Ovary (tissue), 9 donors: ENCODE measurements around the gene PHACTR1. TPM values are rescaled to one million over a fixed set of nuclear protein-coding genes. Genes with fewer than 3 reads are reported as not detected.

Experiments
- DNase-seq, 5 donors: peaks; one replicate each; pipeline ENCODE4 v3.0.0-alpha.2; 2019 to 2020
- H3K27ac ChIP-seq, 2 donors: fragments of 200-600 bp; one replicate each; pipeline versions ENCODE4 v1.5.1 to v1.8.0; 2019 to 2022
- H3K27me3 ChIP-seq: fragments of 200-600 bp; one replicate; pipeline ENCODE4 v1.8.0; 2022
- H3K36me3 ChIP-seq: fragments of 200-600 bp; sonication (generic); one replicate; pipeline ENCODE4 v1.5.1; 2019
- H3K4me1 ChIP-seq: one replicate; pipeline ENCODE4 v1.8.1; 2013; ENCODE audit warnings: mild to moderate bottlenecking, moderate library complexity; ENCODE audit not compliant: insufficient read depth
- H3K4me3 ChIP-seq: fragments of 200-600 bp; sonication (generic); one replicate; pipeline ENCODE4 v1.5.1; 2017
- H3K9me3 ChIP-seq, 2 donors: fragments of 200-600 bp in 1 of 2; sonication (generic) in 1 of 2; one replicate each; pipeline versions ENCODE4 v1.5.1 to v1.8.1; 2013 to 2019; ENCODE audit warnings: mild to moderate bottlenecking in 1 of 2, moderate library complexity in 1 of 2
- EP300 ChIP-seq: sonication (generic); formaldehyde crosslinking; IDR thresholded peaks from one replicate; pipeline ENCODE4 v1.6.1; 2017; ENCODE audit warnings: antibody characterized with exemption
- POLR2A ChIP-seq: fragments of 450-650 bp; IDR thresholded peaks from one replicate; pipeline ENCODE4 v1.6.1; 2017; ENCODE audit warnings: antibody characterized with exemption, mild to moderate bottlenecking, moderate library complexity
- WGBS, 3 donors: extraction: QIAGEN DNeasy Blood & Tissue Kit in 1 of 3; methylation state at CpG; one replicate each; pipeline versions ENCODE4 v1.1.5 to v1.1.7; 2013 to 2017; 5-methylcytosine and 5-hydroxymethylcytosine counted together
- intact Hi-C, 4 donors: fragments of 100-400 bp; cut with DNase I; formaldehyde crosslinking; loops; one replicate each; pipeline versions ENCODE4 v1.11.0 to v1.15.1; 2022 to 2023
- polyA plus RNA-seq, 2 donors: library from polyadenylated mRNA; stranded (reverse); fragments of 200-250 nt in 1 of 2; fragments of 350-450 nt in 1 of 2; fragmentation: Illumina TruSeq in 1 of 2; extraction: RNeasy Lipid Tissue Mini Kit (QIAGEN cat#74804) in 1 of 2; gene quantifications; one replicate each; pipeline ENCODE4 v1.2.3, GENCODE V29; 2013 to 2014
- total RNA-seq, 7 donors: library from RNA; depleted of rRNA in 2 of 7; stranded (reverse); fragments of >200 nt in 2 of 7; fragmentation: NEBNext Ultra II Directional in 3 of 7; extraction: Animal tissue kit (Norgen Biotek cat#: 25700) in 3 of 7; gene quantifications; one replicate each; pipeline versions ENCODE4 v1.1.0 to v1.2.4, GENCODE V29; 2016 to 2023
- TF ChIP-seq, protein P1 (sequence below), 3 donors: fragments of 450-650 bp in 2 of 3; fragments of 200-600 bp in 1 of 3; IDR thresholded peaks; one replicate each; pipeline versions ENCODE4 v1.5.1 to v1.8.0; 2016 to 2022; ENCODE audit warnings: antibody characterized with exemption in 3 of 3, mild to moderate bottlenecking in 1 of 3
- donor health status: DM: no; HTN: no; CAD: no; lungs with moderate emphysema.
- donor health status: DM: no; HTN: no; CAD: no.
- donor health status: Bipolar disorder and iron deficiency.
- donor health status: DM: yes; HTN: yes; CAD: no.
- donor health status: DM: no; HTN: no; CAD: no.
- donor health status: DM: yes; HTN: yes; CAD: no.

The PHACTR1 gene
- total and polyA plus RNA-seq, 9 donors = 0.48 to 10.9 (median 3.7) TPM

- intact Hi-C loops = no loop called here
- Histone ChIP-seq H3K27me3 (no peaks in the 10 kb centered on the region), H3K27ac (no peak overlapping the region), H3K9me3 (no peaks in the 10 kb centered on the region), H3K36me3 (no peaks in the 10 kb centered on the region), H3K4me3 (no peak overlapping the region), H3K4me1 (no peaks in the 10 kb centered on the region)
- WGBS, 3 donors = 90 to 92% (median 92%) methylated on average over 7 of the region's 7 CpGs
- DNase-seq = no peak
- TF ChIP-seq EP300 (no peak), POLR2A (no peak)
- TF ChIP-seq, protein P1, sequence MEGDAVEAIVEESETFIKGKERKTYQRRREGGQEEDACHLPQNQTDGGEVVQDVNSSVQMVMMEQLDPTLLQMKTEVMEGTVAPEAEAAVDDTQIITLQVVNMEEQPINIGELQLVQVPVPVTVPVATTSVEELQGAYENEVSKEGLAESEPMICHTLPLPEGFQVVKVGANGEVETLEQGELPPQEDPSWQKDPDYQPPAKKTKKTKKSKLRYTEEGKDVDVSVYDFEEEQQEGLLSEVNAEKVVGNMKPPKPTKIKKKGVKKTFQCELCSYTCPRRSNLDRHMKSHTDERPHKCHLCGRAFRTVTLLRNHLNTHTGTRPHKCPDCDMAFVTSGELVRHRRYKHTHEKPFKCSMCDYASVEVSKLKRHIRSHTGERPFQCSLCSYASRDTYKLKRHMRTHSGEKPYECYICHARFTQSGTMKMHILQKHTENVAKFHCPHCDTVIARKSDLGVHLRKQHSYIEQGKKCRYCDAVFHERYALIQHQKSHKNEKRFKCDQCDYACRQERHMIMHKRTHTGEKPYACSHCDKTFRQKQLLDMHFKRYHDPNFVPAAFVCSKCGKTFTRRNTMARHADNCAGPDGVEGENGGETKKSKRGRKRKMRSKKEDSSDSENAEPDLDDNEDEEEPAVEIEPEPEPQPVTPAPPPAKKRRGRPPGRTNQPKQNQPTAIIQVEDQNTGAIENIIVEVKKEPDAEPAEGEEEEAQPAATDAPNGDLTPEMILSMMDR (IDR thresholded peaks at IDR 0.05) = no peak
These were observed 424.8 kb downstream of the PHACTR1 start for GRCh38 chr6:13141387-13141786.

DNA sequence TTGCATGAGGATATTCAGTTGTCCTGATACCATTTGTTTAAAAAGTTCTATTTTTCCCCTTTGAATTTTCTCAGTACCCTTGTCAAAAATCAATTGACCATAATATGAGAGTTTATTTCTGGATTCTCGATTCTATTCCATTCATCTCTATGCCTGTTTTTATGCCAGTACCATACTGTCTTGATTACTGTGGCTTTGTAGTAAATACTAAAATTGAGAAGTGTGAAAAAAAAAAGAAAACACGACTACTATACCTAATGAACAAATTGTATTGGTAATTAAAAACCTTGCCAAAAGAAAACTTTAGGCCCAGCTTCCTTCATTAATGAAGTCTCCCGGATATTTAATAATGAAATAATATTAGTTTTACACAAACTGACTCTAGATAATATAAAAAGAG lies 426.0 kb downstream of the PHACTR1 start:
- TF ChIP-seq POLR2A (no peak), EP300 (no peak)
- TF ChIP-seq, protein P1 (IDR thresholded peaks at IDR 0.05) = no peak
- WGBS, 3 donors = 85 to 93% (median 89%) methylated on average over 3 of the region's 3 CpGs
- Histone ChIP-seq H3K36me3 (no peaks in the 10 kb centered on the region), H3K27ac (no peak overlapping the region), H3K4me1 (no peaks in the 10 kb centered on the region), H3K9me3 (no peaks in the 10 kb centered on the region), H3K4me3 (no peak overlapping the region), H3K27me3 (no peaks in the 10 kb centered on the region)
- intact Hi-C loops = no loop called here
- DNase-seq = no peak

DNA sequence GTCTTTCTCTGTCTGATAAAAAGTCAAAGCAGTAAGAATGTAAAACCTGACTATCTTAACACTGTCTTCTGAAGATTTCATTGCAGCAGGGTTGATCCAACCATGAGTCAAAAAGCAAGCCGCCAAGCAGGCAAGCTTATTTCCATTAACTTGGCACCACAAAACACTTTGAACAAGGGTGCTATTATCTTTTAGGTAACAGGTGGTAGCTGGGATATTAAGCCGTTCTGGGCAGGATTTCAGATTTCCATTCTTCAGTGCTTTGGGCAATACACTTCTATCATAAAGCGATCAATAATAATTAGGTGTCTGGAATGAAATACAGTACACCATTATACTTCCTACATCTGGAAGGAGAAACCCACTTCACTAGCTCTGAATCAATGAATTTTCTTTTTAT lies 429.9 kb downstream of the PHACTR1 start:
- no peak for DNase-seq
- no peaks in the 10 kb centered on the region for H3K9me3 ChIP-seq
- no peaks in the 10 kb centered on the region for H3K27me3 ChIP-seq
- no peak overlapping the region for H3K4me3 ChIP-seq
- H3K36me3 ChIP-seq = no peaks in the 10 kb centered on the region
- H3K27ac ChIP-seq = no peak overlapping the region
- WGBS, 3 donors = 81 to 92% (median 83%) methylated on average over 3 of the region's 3 CpGs
- TF ChIP-seq, protein P1 (IDR thresholded peaks at IDR 0.05) = no peak
- TF ChIP-seq EP300 (no peak), POLR2A (no peak)
- intact Hi-C loops = no loop called here
- H3K4me1 ChIP-seq = no peaks in the 10 kb centered on the region

- no peaks in the 10 kb centered on the region for H3K9me3 ChIP-seq
- no peaks in the 10 kb centered on the region for H3K4me1 ChIP-seq
- intact Hi-C loops = no loop called here
- H3K4me3 ChIP-seq = no peak overlapping the region
- no peaks in the 10 kb centered on the region for H3K36me3 ChIP-seq
- 48 to 61% (median 54%) methylated on average over 1 of the region's 1 CpG for WGBS, 3 donors
- H3K27ac ChIP-seq = no peak overlapping the region
- no peak for TF ChIP-seq EP300
- TF ChIP-seq, protein P1 (IDR thresholded peaks at IDR 0.05) = no peak
- TF ChIP-seq POLR2A = no peak
- H3K27me3 ChIP-seq = no peaks in the 10 kb centered on the region
- no peak for DNase-seq
These were observed 430.8 kb downstream of the PHACTR1 start for GRCh38 chr6:13147376-13147775.

GRCh38 chr6:13147782-13148181 lies 431.2 kb downstream of the PHACTR1 start:
- intact Hi-C loops = no loop called here
- TF ChIP-seq EP300 (no peak), POLR2A (no peak)
- TF ChIP-seq, protein P1 (IDR thresholded peaks at IDR 0.05) = no peak

More at GRCh38 chr6:13147782-13148181, 431.2 kb downstream of the PHACTR1 start:
- DNase-seq = no peak
- Histone ChIP-seq H3K4me3 (no peak overlapping the region), H3K36me3 (no peaks in the 10 kb centered on the region), H3K27ac (no peak overlapping the region), H3K4me1 (no peaks in the 10 kb centered on the region), H3K9me3 (no peaks in the 10 kb centered on the region), H3K27me3 (no peaks in the 10 kb centered on the region)
- WGBS, 3 donors = 20 to 48% (median 35%) methylated on average over 2 of the region's 2 CpGs
